NCI-H128 (cell line): Measurements from ENCODE around the gene ZFP36.
"Not testable (repeated sequence)": the region's sequence is repeated elsewhere in the genome, so short reads cannot be mapped to it uniquely, and the experiment has no call there.

Experiments
- DNase-seq: peaks from one replicate; lab custom pipeline; 2025; ENCODE audit not compliant: unreplicated experiment; lab: John Stamatoyannopoulos, UW

Gene ZFP36

GRCh38 chr19:39444598-39445195, 38.0 kb downstream of the ZFP36 start:
- DNase-seq = no peak

- DNase-seq = peak; percentile 97
These were observed 38.8 kb downstream of the ZFP36 start, which contains the start of gene SUPT5H for GRCh38 chr19:39445196-39446111. SUPT5H (plus strand) TSS chr19:39445582; CDS start chr19:39445891, 309 bp downstream.

GRCh38 chr19:39446365-39447084, 39.9 kb downstream of the ZFP36 start:
- no peak for DNase-seq

- DNase-seq = no peak
These were observed 41.6 kb downstream of the ZFP36 start for GRCh38 chr19:39448271-39448670.

- no peak for DNase-seq
These were observed 42.6 kb downstream of the ZFP36 start for GRCh38 chr19:39449116-39449797.

- DNase-seq = not testable (repeated sequence)
These were observed 44.6 kb downstream of the ZFP36 start for GRCh38 chr19:39451257-39451656.
